ENCODE data around the gene SRRM3.
"Not testable (repeated sequence)": the region's sequence is repeated elsewhere in the genome, so short reads cannot be mapped to it uniquely, and the experiment has no call there.

SRRM3 gene

DNA sequence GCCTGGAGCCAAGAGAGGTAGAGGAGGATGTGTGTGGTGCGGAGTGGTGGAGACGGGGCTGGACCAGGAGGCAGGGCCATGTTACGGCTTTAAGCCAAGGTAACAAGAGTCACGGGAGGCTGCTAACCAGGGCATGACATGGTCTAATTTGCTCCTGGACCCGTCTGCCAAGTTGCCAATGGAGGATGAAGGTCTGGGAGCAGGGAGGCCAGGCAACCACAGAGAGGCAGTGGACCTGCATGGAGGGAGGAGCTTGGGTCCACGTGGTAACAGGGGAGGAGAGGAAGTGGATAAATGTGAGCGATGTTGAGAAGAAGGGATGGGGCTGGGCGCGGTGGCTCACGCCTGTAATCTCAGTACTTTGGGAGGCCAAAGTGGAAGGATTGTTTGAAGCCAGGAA is 31.0 kb downstream of the SRRM3 start:
- no peak for DNase-seq

DNA sequence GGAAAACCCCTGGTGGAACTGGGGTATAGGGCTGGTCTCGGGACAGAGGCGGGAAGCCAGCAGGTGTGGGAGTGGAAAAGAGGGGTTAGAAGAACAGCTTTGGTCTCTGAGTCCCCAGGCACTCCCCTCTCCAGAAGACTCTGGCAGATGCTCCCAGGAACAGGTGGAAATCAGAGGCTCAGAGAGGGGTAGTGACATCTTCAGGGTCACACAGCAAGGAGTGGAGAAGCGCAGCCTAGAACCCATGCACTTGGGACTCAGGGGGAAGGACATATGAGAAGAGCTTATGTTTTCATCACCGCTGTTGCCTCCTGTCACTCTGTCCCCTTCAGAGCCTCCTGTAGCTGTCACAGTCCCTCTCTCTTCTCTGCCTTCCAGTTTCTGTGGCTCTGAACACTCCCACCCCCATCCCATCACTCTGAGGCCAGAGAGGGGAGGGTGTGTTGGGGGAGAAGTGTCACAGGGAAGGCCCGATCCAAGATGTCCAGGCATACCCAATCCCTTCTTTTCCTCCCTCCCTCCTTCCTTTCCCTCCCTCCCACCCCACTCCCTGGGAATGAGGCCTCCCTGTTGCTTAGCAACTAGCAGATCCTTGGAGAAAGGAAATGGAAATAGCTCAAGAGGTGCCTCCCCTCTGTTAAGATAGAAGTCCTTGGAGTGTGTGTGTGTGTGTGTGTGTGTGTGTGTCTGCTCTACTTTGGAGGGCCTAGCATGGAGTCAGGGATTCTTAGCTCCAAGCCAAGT is 32.0 kb downstream of the SRRM3 start:
- DNase-seq, result no peak

DNA sequence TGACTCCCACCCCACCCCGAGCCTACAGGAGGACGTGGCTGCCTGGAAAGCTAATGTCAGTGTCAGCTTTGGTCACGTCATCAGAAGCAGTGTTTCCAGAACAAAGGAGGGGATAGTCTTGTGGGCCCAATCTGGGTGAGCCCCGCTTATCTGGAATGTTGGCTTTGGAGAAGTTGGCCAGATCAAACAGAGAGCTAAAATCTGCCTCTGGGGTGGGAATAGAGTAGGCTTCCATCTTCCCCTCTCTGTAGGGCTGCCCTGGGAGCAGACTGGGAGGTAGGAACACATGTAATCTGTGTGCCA is 32.5 kb downstream of the SRRM3 start:
- DNase-seq, result no peak

DNA sequence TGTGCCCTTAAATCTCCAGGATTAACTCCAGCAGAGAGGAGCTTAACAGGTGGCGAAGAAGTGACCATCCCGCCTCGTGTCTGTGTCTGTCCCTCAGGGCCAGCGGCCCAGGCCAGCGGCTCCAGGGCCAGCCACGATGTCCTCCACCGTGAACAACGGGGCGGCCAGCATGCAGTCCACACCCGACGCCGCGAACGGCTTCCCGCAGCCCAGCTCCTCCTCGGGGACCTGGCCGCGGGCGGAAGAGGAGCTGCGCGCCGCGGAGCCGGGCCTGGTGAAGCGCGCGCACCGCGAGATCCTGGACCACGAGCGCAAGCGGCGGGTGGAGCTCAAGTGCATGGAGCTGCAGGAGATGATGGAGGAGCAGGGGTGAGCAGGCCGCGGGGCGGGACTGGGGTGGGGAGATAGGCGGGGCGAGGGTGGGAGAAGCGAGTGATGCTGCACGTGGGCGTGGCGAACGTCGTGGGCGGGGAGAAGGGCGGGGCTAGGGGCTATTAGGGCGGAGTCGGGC is 33.3 kb downstream of the SRRM3 start:
- DNase-seq, result peak; percentile 88

DNA sequence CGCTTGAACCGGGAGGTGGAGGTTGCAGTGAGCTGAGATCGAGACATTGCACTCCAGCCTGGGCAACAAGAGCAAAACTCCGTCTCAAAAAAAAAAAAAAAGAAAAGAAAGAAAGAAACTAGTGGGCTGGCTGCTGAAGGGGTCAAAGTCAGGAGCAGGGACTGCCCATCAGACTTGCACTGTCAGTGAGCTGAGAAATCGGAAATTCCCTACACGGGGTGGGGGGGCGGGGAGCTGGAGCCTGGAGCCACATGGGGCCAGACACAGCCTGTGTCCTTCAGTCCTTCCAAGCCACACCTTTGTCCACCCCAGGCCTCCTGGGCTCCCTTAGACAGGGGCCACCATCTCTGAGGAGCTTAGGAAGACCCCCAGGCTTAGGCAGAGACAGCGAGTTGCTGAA is 34.5 kb downstream of the SRRM3 start:
- DNase-seq, result no peak

DNA sequence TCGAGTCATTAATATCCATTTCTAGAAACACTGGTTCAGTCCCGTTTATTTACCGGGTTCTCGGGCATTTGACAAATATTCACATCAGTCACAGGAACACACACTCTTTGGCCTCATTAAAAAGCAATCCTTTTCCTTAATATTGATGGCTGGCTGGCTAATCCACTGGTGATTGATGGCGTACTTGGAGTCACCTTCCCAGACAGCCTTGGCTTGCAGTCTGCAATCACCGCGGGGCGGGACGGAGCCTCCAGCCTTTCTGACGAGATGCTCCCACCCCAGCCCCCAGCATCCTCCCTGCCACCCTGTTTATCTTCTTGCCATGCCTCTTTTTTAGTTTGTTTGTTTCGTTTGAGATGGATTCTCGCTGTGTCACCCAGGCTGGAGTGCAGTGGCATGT is 36.6 kb downstream of the SRRM3 start:
- no peak for DNase-seq

DNA sequence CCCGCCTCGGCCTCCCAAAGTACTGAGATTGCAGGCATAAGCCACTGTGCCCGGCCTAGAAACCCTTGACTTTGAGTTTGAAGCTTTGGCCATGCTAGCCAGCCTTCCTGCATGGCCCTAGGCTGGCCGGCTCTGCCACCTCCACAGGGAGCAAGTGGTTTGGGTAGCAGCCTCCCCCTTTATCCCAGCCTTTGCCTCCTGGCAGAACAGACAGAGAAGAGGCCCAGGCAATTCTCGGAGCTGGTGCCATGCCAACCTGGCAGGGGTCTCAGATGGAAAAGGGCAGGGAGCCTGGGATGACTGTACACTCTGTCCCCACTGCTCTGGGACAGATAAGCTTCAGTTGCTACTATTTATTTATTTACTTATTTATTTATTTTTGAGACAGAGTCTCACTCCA is 39.4 kb downstream of the SRRM3 start:
- DNase-seq, result no peak

DNA sequence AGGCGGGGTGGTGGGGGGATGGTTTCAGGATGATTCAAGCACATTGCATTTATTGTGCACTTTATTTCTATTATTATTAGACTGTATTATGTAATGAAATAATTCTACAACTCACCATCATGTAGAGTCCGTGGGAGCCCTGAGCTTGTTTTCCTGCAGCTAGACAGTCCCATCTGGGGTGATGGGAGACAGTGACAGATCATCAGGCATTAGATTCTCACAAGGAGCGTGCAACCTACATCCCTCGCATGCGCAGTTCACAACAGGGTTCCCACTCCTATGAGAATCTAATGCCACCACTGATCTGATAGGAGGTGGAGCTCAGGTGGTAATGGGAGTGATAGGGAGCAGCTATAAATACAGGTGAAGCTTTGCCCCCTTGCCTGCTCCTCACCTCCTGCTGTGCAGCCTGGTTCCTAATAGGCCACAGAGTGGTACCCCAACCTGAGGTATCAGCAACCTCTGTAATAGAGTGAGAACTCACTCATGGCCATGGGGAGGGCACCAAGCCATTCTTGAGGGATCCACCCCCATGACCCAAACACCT is 40.9 kb downstream of the SRRM3 start:
- not testable (repeated sequence) for DNase-seq

DNA sequence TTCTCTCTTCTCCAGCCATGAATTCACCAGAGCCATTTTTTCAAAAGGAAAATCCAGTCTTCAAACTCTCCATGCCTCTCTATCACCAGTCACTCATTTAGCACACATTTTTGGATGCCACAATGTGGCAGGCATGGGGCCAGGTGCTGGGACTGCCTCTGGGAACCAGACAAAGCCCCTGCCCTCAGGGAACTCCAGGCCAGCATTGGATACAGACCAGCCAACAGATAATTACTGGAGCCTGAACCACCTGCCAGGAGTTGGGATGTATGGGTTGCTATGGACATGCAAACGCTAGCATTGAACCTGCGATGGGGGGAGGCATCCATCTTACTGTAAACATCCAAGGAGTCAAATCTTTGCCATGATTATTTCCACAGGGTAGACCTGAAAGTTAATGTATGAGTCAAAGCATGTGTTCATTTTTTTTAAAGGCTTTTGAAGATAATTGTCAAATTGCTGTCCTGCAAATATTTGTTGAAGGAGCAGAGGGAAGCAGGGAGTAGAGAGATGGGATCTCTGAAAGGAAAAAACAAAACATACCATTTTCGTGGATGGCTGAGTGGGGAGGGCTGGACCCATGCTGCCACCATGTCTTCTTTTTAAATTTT is 43.2 kb downstream of the SRRM3 start:
- DNase-seq, result no peak

DNA sequence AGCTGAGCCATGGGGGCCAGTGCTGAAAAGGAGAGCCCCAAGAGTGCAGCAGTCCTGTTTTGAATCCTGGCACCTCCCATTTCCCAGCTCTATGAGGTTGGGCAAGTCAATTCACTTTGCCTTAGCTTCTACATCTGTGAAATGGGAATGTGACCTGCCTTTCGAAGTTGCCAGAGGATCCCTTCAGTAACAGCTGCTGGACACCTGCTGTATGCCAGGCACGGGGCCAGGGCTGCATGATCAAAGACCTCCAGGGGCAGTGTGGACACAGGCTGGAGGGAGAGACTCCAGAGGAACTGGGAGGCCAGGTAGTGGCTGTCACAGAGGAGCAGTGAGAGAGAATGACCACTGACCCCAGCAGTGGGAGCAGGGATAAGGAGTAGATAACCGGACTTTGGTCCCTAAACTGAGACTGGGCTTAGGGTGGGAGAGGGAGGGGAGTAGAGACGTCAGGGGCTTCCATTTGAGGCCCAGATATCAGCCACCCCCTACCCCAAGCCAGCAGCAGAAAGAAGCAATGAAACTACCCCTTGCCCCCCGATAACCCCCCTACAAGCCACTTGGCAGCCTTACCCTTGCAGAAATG is 45.2 kb downstream of the SRRM3 start:
- no peak for DNase-seq

DNA sequence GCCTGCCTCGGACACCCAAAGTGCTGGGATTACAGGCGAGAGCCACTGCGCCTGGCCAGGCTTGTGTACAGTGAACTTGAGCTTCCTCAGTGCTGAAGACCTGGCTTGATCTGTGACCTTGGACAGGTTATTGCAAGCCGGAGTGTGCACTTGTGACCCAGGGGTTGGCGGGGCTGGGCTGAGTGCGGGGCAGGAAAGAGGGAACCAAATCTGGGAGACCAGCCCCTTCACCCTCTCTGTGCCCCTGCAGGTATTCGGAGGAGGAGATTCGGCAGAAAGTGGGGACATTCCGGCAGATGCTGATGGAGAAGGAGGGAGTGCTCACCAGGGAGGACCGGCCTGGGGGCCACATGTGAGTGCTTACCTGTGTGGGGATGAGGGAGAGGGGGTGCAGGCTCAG is 46.2 kb downstream of the SRRM3 start:
- DNase-seq, result no peak

DNA sequence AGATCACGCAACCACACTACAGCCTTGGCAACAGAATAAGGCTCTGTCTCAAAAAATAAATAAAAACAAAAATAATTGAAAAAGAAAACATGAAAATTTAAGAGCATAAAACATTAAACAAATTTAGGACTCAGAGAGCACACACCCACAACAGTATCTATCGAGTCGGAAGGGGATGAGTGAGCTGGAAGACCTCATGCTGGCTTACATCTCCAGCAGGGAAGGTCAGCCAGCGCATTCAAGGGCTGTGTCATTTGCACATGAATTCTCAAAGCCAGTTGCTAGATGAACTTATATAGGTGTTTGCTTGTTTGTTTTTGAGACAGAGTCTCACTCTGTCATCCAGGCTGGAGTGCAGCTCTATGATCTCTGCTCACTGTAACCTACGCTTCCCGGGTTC is 50.3 kb downstream of the SRRM3 start:
- DNase-seq, result no peak

DNA sequence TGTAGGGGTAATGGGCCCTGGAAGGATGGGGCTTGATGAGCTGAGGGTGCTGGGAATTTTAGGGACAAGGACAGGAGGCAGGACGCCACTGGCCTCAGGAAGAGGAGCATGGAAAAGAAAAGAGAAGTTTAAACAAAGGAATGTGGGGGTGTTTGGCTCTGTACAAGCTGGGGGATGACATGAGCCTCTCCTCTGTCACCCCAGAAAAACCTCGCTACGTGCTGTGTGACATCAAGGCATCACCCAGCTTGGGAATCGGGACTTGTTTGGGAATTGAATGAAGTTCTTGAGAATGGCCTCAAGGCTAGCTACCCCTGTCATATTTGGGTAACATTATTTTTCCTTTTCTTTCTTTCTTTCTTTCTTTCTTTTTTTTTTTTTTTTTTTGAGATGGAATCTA is 53.1 kb downstream of the SRRM3 start:
- no peak for DNase-seq

DNA sequence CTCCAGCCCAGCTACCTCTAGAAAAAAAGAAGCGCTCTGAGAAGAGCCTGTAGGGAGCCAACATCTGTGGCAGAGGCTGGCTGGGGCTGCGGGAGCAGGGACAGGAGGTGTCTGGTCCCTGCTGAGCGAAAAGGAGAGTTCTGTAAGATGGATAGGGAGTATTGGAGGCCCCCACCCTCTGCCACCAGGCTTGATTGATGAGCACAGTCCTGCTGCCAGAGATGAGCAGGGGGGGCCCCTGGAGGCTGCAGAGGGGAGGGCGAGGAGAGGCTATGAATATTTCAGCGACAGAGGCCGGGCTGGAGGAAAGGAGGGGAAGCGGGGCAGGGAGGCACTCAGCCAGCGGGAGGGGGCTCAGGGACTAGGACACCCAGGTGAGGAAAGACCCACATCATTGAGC is 56.3 kb downstream of the SRRM3 start:
- no peak for DNase-seq

DNA sequence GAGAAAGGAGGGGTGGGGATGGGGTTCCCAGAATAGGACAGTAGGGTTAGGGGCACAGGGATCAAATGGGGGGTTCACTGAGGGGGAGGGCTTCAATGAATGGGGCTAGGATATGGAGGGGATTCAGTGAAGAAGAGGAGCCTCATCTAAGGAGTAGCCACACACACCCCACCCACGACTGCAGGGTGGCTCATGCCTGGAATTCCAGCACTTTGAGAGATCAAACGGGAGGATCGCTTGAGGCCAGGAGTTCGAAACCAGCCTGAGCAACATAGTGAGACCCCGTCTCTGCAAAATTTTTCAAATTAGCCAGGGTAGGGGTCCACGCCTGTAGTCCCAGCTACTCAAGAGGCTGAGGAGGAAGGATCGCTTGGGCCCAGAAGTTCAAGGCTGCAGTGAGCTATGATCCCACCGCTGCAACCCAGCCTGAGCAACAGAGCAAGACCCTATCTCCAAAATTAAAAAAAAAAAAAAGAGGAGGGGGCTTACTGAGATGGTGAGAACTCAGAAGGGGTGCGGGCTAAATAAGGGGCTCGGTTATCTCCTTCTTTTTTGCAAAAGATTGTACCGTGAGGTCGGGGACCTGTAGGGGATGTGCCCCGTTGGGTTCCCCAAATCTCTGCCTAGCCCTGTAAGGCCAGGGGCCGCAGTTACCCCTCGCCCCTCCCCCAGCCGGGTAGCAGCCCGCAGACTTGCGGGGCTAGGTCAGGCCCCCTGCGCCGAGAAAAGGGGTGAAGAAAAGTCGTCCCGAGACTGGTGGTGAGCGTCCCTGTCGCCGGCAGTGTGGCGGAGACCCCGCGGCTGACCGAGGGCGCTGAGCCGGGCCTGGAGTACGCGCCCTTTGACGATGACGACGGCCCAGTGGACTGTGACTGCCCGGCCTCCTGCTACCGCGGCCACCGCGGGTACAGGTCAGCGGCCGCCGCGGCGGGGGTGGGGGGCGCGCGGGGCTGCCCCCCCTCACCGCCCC is 57.7 kb downstream of the SRRM3 start:
- DNase-seq, result no peak

DNA sequence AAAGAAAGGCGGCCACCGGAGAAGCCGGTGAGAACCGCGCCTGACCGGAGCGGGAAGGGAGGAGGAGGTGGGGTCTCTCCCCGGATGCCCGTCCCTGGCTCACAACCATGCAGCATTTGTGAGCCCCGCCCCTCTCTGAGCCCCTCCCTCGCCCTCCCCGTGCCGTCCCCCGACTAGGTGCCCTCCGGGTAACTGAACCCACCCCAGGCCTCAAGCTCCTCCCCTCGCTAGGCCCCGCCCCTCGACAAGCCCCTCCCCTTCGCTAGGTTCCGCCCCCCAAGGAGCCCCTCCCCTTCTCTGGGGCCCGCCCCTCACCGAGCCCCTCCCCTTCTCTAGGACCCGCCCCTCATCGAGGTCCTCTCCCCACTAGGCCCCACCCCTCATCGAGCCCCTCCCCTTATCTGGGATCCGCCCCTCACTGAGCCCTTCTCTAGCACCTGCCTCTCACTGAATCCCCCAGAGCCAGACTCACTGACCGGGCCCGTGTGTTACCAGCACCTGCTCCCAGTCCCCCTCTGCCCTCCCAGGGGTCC is 58.5 kb downstream of the SRRM3 start:
- DNase-seq, result peak; percentile 69

DNA sequence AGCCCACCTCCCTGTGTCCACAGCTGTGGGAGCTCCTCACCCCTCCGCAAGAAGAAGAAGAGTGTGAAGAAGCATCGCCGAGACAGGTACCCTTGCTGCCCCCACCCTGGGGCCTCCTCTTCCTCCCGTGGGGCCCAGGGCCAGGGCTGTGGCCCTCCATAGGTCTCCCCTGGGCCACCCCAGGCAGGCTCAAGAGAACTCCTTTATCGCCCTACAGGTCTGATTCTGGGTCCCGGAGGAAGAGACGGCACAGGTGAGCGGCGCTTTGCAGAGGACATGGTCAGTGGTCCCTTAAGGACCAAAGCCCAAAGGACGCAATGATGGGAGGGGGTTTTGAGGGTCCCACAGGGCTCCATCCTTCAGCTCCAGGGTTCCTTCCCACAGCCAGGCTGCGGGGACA is 59.6 kb downstream of the SRRM3 start:
- no peak for DNase-seq

DNA sequence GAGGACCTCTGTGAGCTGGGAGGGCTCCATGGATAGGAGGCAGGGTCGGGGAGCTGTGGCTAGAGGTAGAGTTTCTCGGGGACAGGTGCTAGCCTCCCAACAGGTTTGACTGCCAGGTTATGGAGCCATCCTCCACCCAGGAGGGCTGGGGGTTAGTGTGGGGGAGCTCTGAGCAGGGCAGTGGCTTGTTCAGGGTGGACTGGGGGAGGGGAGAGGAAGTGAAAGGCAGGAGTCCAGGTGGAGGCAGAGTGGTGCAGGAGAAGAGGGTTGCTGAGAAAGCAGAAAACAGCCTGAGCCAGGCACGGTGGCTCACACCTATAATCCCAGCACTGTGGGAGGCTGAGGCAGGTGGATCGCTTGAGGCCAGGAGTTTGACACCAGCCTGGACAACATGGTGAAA is 60.2 kb downstream of the SRRM3 start:
- DNase-seq, result no peak

DNA sequence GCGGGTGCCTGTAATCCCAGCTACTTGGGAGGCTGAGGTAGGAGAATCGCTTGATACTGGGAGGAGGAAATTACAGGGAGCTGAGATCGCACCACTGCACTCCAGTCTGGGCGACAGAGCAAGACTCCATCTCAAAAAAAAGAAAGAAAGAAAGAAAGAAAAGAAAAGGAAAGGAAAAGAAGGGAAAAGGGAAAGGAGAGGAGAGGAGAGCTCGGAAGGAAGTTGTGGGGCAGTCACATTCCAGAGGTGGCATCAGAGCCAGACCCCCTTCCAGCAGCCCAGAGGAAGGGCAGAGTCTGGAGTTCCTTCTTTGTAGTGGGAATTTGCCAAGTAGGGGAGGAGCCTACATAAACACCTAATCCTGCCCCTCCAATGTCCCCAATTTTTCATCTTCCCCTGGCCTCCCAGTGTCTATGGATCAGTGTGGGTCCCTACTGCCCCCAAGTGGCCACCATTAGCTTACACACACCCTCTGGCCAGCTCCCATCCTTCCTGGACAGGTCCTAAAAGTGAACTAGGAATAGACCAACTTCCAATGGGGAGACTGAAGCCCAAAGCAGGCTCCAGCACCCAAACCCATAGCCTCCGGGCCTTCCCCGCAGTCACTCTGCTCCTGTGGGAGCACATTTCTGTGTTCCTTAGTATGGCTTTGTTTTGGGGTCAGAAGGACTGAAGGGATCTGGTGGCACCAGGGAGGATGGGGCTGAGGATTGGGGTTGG is 61.1 kb downstream of the SRRM3 start:
- no peak for DNase-seq

DNA sequence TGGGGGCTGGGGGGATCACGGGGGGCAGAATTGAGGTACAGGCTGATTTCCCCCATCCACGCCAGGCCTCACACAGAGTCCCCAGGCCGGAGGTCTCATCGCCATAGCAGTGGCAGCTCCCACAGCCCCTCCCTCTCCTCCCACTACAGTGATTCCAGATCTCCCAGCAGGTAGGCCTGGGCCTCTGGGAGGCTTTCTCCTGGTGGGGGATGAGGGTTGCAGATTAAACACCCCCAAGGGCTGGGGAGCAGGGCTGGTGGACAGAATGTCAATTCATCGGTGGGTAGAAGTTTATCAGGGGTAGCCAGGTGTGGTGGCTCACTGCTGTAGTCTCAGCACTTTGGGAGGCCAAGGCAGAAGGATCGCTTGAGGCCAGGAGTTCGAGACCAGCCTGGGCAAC is 63.6 kb downstream of the SRRM3 start:
- no peak for DNase-seq

DNA sequence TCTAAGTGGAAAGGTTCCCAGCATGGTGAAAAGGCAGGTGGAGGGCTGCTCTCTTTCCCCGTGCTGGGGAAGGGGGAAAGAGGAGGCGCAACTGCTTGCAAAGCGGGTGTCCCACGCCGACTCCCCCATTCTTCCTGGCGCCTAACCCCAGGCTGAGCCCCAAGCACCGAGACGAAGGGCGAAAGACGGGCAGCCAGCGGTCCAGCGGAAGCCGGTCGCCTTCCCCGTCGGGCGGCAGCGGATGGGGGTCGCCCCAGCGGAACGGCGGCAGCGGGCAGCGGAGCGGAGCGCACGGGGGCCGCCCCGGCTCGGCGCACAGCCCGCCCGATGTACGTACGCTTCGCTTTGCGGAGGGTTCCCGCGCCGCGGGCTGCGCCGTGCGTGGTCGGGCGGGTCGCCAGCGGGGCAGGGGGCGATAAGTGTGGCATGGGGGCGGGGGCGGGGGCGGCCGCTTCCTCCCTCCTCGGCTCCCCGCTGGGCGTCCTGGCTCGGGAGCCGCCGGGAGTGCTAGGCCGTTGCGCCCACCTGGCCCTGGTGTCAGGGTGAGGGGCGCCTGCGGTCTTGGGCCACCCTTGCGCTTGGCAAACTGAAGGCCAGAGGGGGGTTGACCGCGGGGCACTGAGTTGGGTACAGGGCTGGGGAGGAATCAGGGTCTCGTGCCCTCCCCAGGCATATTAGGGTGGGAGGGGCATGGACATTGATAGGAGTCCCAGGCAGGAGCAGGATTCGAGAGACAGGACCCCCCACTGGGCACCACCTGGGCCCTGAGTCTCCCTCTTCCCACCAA is 65.6 kb downstream of the SRRM3 start:
- DNase-seq, result peak; percentile 61

DNA sequence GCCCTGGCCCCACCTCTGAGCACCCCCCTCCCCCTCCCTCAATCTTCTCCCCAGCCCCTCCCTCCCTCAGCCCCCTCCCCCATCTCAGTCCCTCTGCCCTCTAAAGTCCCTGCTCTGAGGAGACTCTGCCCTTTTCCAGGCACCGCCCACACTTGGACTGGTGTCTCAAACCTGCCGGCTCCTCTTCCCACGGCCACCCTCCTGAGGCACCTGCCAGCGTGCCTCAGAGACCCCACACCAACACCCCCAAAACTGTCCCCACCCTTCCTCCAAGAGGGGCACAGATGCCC is 66.1 kb downstream of the SRRM3 start:
- no peak for DNase-seq
